CD4-positive, alpha-beta T cell (primary cell): ENCODE data around the gene AFF2. TPM values are rescaled to one million over a fixed set of nuclear protein-coding genes. Genes with fewer than 3 reads are reported as not detected.

Source experiments
- ATAC-seq: fragments of 200-7000 bp; cut with Tn5 transposase; one replicate; pipeline ENCODE4 v1.10.0; 2022; ENCODE audit warnings: mild to moderate bottlenecking; ENCODE audit not compliant: poor library complexity
- CTCF ChIA-PET: fragments of 350-600 bp; sonication (Branson Sonifier 250); formaldehyde crosslinking; loops from one replicate; lab custom pipeline; 2021; ENCODE audit warnings: antibody characterized with exemption, inconsistent platforms; lab: Charles Lee
- POLR2A ChIA-PET: fragments of 350-600 bp; sonication (Branson Sonifier 250); formaldehyde crosslinking; loops from one replicate; lab custom pipeline; 2021; ENCODE audit warnings: antibody characterized with exemption, inconsistent platforms; lab: Charles Lee
- DNase-seq, 14 experiments: peaks; one replicate each; pipeline ENCODE4 v3.0.0-alpha.2; 2013 to 2020; ENCODE audit warnings: mixed read lengths in 2 of 14
- H3K27ac ChIP-seq, 2 donors: one replicate each; pipeline versions ENCODE4 v1.5.1 to v1.7.0; 2013; ENCODE audit warnings: low read length in 2 of 2, low read depth in 1 of 2, mild to moderate bottlenecking in 1 of 2
- H3K27me3 ChIP-seq, 2 experiments: 1 replicate in 1 of 2; 2 replicates in 1 of 2; pipeline versions ENCODE4 v1.6.1 to v1.7.0; 2013; ENCODE audit warnings: low read length in 2 of 2, control low read depth in 1 of 2, mild to moderate bottlenecking in 1 of 2, moderate library complexity in 1 of 2; ENCODE audit not compliant: insufficient read depth in 2 of 2, control insufficient read depth in 1 of 2
- H3K36me3 ChIP-seq: one replicate; pipeline ENCODE4 v1.6.1; 2013; ENCODE audit warnings: low read length, control low read depth; ENCODE audit not compliant: insufficient read depth
- H3K4me1 ChIP-seq: one replicate; pipeline ENCODE4 v1.6.1; 2013; ENCODE audit warnings: low read length, control low read depth; ENCODE audit not compliant: insufficient read depth
- H3K4me3 ChIP-seq: one replicate; pipeline ENCODE4 v1.5.1; 2013; ENCODE audit warnings: mild to moderate bottlenecking, low read length, moderate library complexity
- H3K9me3 ChIP-seq, 2 experiments: 1 replicate in 1 of 2; 2 replicates in 1 of 2; pipeline versions ENCODE4 v1.6.1 to v1.7.0; 2013; ENCODE audit warnings: low read length in 2 of 2, mild to moderate bottlenecking in 2 of 2, control low read depth in 1 of 2, moderate library complexity in 1 of 2; ENCODE audit not compliant: control insufficient read depth in 1 of 2, insufficient read depth in 1 of 2
- H3K27ac Mint-ChIP-seq: one replicate; pipeline ENCODE4 v1.8.0; 2020; ENCODE audit warnings: mixed read lengths
- H3K27me3 Mint-ChIP-seq: one replicate; pipeline ENCODE4 v1.8.0; 2021; ENCODE audit warnings: mixed read lengths
- H3K36me3 Mint-ChIP-seq: one replicate; pipeline ENCODE4 v1.8.0; 2021; ENCODE audit warnings: low read depth, mixed read lengths
- H3K4me1 Mint-ChIP-seq: one replicate; pipeline ENCODE4 v1.8.0; 2021; ENCODE audit warnings: low read depth, mixed read lengths
- H3K4me3 Mint-ChIP-seq: one replicate; pipeline ENCODE4 v1.8.0; 2020; ENCODE audit warnings: mild to moderate bottlenecking, mixed read lengths
- H3K9me3 Mint-ChIP-seq: one replicate; pipeline ENCODE4 v1.8.0; 2020; ENCODE audit warnings: mixed read lengths
- CTCF ChIP-seq: fragments of 200-600 bp; IDR thresholded peaks from one replicate; pipeline ENCODE4 v1.8.0; 2022; ENCODE audit warnings: antibody characterized with exemption, mild to moderate bottlenecking
- intact Hi-C, 2 experiments: fragments of 100-400 bp; cut with DNase I in 1 of 2; cut with micrococcal nuclease in 1 of 2; formaldehyde crosslinking; loops; one replicate each; pipeline versions ENCODE4 v1.15.1 to v1.9.0; 2023 to 2025; cut with DNase I, micrococcal nuclease
- total RNA-seq, 174 experiments: library from RNA in 2 of 174; stranded (reverse) in 2 of 174; gene quantifications; one replicate each; pipeline ENCODE4 v1.2.3 and lab custom pipeline; 2021 to 2026

AFF2 gene
- total RNA-seq, 2 experiments from 2014 or later, result 5.9 to 6.2 TPM

- no peaks in the 10 kb centered on the region for H3K9me3 ChIP-seq
- no peaks in the 10 kb centered on the region for H3K9me3 Mint-ChIP-seq
- peaks cover 8% of the 10 kb centered on the region for H3K36me3 Mint-ChIP-seq
- no peaks in the 10 kb centered on the region for H3K4me1 ChIP-seq
- TF ChIP-seq CTCF, result no peak
- H3K4me1 Mint-ChIP-seq, result no peaks in the 10 kb centered on the region
- no peak overlapping the region for H3K27ac Mint-ChIP-seq
- H3K27me3 ChIP-seq, result no peaks in the 10 kb centered on the region
- no peak overlapping the region for H3K4me3 ChIP-seq
- H3K27me3 Mint-ChIP-seq, result no peaks in the 10 kb centered on the region
- ChIA-PET CTCF (no interaction called here), POLR2A (no interaction called here)
- intact Hi-C loops, result no loop called here
- no peak overlapping the region for H3K4me3 Mint-ChIP-seq
- DNase-seq, result no peak
- ATAC-seq, result no peak
- no peak overlapping the region for H3K27ac ChIP-seq
- no peaks in the 10 kb centered on the region for H3K36me3 ChIP-seq
Observed at GRCh38 chrX:148774276-148774675, 273.9 kb downstream of the AFF2 start.

GRCh38 chrX:148784137-148784536 lies 283.7 kb downstream of the AFF2 start:
- ChIA-PET POLR2A (no interaction called here), CTCF (no interaction called here)
- Mint-ChIP-seq H3K27ac (no peak overlapping the region), H3K4me1 (no peaks in the 10 kb centered on the region), H3K4me3 (no peak overlapping the region), H3K27me3 (no peaks in the 10 kb centered on the region), H3K36me3 (peaks cover 1% of the 10 kb centered on the region), H3K9me3 (no peaks in the 10 kb centered on the region)
- TF ChIP-seq CTCF, result no peak
- H3K9me3 ChIP-seq, result no peaks in the 10 kb centered on the region
- no peaks in the 10 kb centered on the region for H3K27me3 ChIP-seq
- DNase-seq (no peak), ATAC-seq (no peak)
- no peaks in the 10 kb centered on the region for H3K36me3 ChIP-seq
- no peak overlapping the region for H3K27ac ChIP-seq
- no peak overlapping the region for H3K4me3 ChIP-seq
- intact Hi-C loops, result no loop called here
- no peaks in the 10 kb centered on the region for H3K4me1 ChIP-seq

GRCh38 chrX:148784856-148785255 lies 284.4 kb downstream of the AFF2 start:
- Mint-ChIP-seq H3K4me1 (no peaks in the 10 kb centered on the region), H3K36me3 (no peaks in the 10 kb centered on the region), H3K9me3 (no peaks in the 10 kb centered on the region), H3K27ac (no peak overlapping the region), H3K4me3 (no peak overlapping the region), H3K27me3 (no peaks in the 10 kb centered on the region)
- DNase-seq, result no peak
- no peak overlapping the region for H3K4me3 ChIP-seq
- H3K27me3 ChIP-seq, result no peaks in the 10 kb centered on the region
- CTCF ChIA-PET, result no interaction called here
- H3K27ac ChIP-seq, result no peak overlapping the region
- H3K36me3 ChIP-seq, result no peaks in the 10 kb centered on the region
- POLR2A ChIA-PET, result no interaction called here
- H3K4me1 ChIP-seq, result no peaks in the 10 kb centered on the region
- intact Hi-C loops, result no loop called here
- ATAC-seq, result no peak
- H3K9me3 ChIP-seq, result no peaks in the 10 kb centered on the region
- no peak for TF ChIP-seq CTCF
